ENCODE measurements around the gene MCC.

GRCh38 chr5:113020461-113021273 lies 467.6 kb downstream of the MCC start:
- no peak for TF ChIP-seq POLR2A (IDR thresholded peaks at IDR 0.05)
- no peak for TF ChIP-seq CTCF (IDR thresholded peaks at IDR 0.05 in 4 of 5, conservative IDR thresholded peaks at IDR 0.05 in 1 of 5)
